ENCODE measurements around the gene RNGTT.
"Not testable (repeated sequence)": the region's sequence is repeated elsewhere in the genome, so short reads cannot be mapped to it uniquely, and the experiment has no call there.

RNGTT gene

GRCh38 chr6:88858455-88858854, 105.0 kb downstream of the RNGTT start:
- DNase-seq: no peak

- no peak for DNase-seq
Observed at GRCh38 chr6:88856566-88856965, 106.9 kb downstream of the RNGTT start.

GRCh38 chr6:88855541-88856147, 107.8 kb downstream of the RNGTT start:
- DNase-seq: no peak

- DNase-seq: no peak
Observed at GRCh38 chr6:88852775-88853174, 110.6 kb downstream of the RNGTT start.

GRCh38 chr6:88852000-88852399, 111.4 kb downstream of the RNGTT start:
- no peak for DNase-seq

GRCh38 chr6:88848870-88849269, 114.5 kb downstream of the RNGTT start:
- no peak for DNase-seq

- DNase-seq: no peak
Observed at GRCh38 chr6:88843040-88843439, 120.4 kb downstream of the RNGTT start.

GRCh38 chr6:88842320-88842719, 121.1 kb downstream of the RNGTT start:
- DNase-seq: no peak

GRCh38 chr6:88840796-88841539, 122.5 kb downstream of the RNGTT start:
- no peak for DNase-seq

GRCh38 chr6:88840289-88840688, 123.1 kb downstream of the RNGTT start:
- no peak for DNase-seq

- no peak for DNase-seq
Observed at GRCh38 chr6:88839280-88839679, 124.1 kb downstream of the RNGTT start.

- DNase-seq: no peak
Observed at GRCh38 chr6:88835210-88835609, 128.2 kb downstream of the RNGTT start.

- DNase-seq: not testable (repeated sequence)
Observed at GRCh38 chr6:88833071-88833470, 130.3 kb downstream of the RNGTT start.

- not testable (repeated sequence) for DNase-seq
Observed at GRCh38 chr6:88827599-88827998, 135.8 kb downstream of the RNGTT start.

- DNase-seq: no peak
Observed at GRCh38 chr6:88825856-88826255, 137.6 kb downstream of the RNGTT start.

GRCh38 chr6:88823998-88824397, 139.4 kb downstream of the RNGTT start:
- no peak for DNase-seq

GRCh38 chr6:88815491-88815890, 147.9 kb downstream of the RNGTT start:
- DNase-seq: no peak

GRCh38 chr6:88814909-88815308, 148.5 kb downstream of the RNGTT start:
- no peak for DNase-seq

- DNase-seq: no peak
Observed at GRCh38 chr6:88813045-88813444, 150.4 kb downstream of the RNGTT start.

- no peak for DNase-seq
Observed at GRCh38 chr6:88810701-88811100, 152.7 kb downstream of the RNGTT start.

GRCh38 chr6:88810089-88810488, 153.3 kb downstream of the RNGTT start:
- no peak for DNase-seq

GRCh38 chr6:88808381-88808780, 155.0 kb downstream of the RNGTT start:
- no peak for DNase-seq

GRCh38 chr6:88807622-88808021, 155.8 kb downstream of the RNGTT start:
- DNase-seq: no peak

- no peak for DNase-seq
Observed at GRCh38 chr6:88806728-88807127, 156.7 kb downstream of the RNGTT start.

- no peak for DNase-seq
Observed at GRCh38 chr6:88804701-88805100, 158.7 kb downstream of the RNGTT start.
